HG02763 (cell line): Measurements from ENCODE around the gene RIPOR3.

Experiments
- ATAC-seq: cut with Tn5 transposase; IDR thresholded peaks from one replicate; pipeline ENCODE4 v1.9.1; 2021; ENCODE audit warnings: mild to moderate bottlenecking, moderate library complexity; ENCODE audit not compliant: unreplicated experiment

RIPOR3 gene

DNA sequence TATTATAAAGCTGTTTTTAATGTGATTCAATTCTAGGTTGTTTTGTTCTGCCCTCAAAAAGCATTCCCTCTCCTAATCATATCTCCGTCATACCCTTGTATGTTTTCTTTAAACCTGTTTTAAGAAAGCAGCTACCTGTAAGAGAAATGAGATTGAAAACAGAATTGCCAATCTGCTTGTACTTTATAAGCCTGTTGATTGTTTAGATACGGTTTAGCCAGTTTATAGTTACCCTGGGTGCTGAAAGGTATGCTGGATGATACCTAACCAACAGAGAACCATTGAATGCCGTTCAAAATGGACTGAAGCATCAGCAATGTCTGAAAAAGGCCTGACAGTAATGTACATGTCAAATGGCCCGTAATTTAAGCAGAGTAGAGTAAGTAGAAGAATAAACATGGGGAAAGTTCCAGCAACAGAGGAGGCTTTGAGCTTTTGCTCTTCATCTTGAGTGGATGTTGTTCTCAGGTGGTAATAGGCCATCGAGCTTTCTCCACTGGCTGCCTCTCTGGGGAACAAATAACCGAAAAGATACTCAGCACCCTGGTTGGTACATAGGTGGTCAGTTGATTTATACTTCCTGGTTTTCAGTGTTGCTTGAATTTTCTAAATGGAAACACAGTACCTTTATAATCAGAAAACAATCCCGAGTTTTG, 153.7 kb downstream of the RIPOR3 start:
- no peak for ATAC-seq

DNA sequence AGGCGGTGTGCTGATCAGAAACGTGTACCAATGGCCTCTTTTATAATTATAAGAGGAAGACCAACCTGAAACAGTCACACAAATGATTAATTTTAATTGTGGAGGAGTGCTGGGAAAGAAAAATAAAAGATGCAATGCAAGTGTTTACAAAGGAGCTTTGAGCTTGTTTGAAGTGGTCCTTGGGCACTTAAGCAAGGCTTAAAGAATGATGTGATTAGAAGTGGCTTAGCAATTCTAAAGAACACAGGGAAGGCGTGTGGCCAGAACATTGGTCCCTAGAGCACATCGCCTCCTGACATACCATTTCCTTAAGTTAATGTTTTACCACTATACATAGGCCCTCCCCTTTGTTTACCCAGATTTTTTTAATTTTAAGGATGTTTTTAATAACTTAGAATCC, 155.0 kb downstream of the RIPOR3 start:
- ATAC-seq = no peak
